Neuronal stem cell (in vitro differentiated cells): ENCODE data around the gene PSMG3.

Source experiments
- DNase-seq: peaks from one replicate; pipeline ENCODE4 v3.0.0-alpha.2; 2013; ENCODE audit warnings: low spot score
- H2AFZ ChIP-seq: one replicate; pipeline ENCODE4 v1.6.1; 2013; ENCODE audit warnings: mild to moderate bottlenecking, low read length, inconsistent platforms
- H2AK5ac ChIP-seq: 2 replicates; pipeline ENCODE4 v1.6.1; 2013; ENCODE audit warnings: low read depth, mild to moderate bottlenecking, inconsistent platforms, low read length, moderate library complexity, mixed read lengths
- H2BK120ac ChIP-seq: 2 replicates; pipeline ENCODE4 v1.6.1; 2013; ENCODE audit warnings: low read depth, mild to moderate bottlenecking, inconsistent platforms, low read length, moderate library complexity, mixed read lengths
- H2BK12ac ChIP-seq: one replicate; pipeline ENCODE4 v1.6.1; 2013; ENCODE audit warnings: low read length, inconsistent platforms
- H2BK15ac ChIP-seq: 2 replicates; pipeline ENCODE4 v1.6.1; 2013; ENCODE audit warnings: mild to moderate bottlenecking, low read length, inconsistent platforms, mixed read lengths
- H2BK5ac ChIP-seq: one replicate; pipeline ENCODE4 v1.6.1; 2013; ENCODE audit warnings: inconsistent platforms, mild to moderate bottlenecking, low read length, moderate library complexity
- H3K14ac ChIP-seq: one replicate; pipeline ENCODE4 v1.6.1; 2013; ENCODE audit warnings: low read length, inconsistent platforms
- H3K18ac ChIP-seq: 2 replicates; pipeline ENCODE4 v1.6.1; 2013; ENCODE audit warnings: low read length, inconsistent platforms
- H3K23ac ChIP-seq: 2 replicates; pipeline ENCODE4 v1.6.1; 2013; ENCODE audit warnings: low read depth, mild to moderate bottlenecking, mixed read lengths, low read length, inconsistent platforms; ENCODE audit not compliant: poor library complexity
- H3K27ac ChIP-seq: replicated peaks from 3 replicates; pipeline ENCODE4 v1.5.1; 2013; ENCODE audit warnings: low read length, inconsistent platforms
- H3K27me3 ChIP-seq, 3 experiments: 2 replicates each; pipeline ENCODE4 v1.6.1; 2013; ENCODE audit warnings: low read length in 3 of 3, mild to moderate bottlenecking in 2 of 3, inconsistent platforms in 1 of 3, low read depth in 1 of 3, mixed read lengths in 1 of 3, moderate library complexity in 1 of 3; ENCODE audit not compliant: control insufficient read depth in 3 of 3, insufficient read depth in 3 of 3
- H3K36me3 ChIP-seq, 2 donors: replicated peaks in 1 of 2; 2 replicates each; pipeline ENCODE4 v1.6.1; 2013; ENCODE audit warnings: low read length in 2 of 2; ENCODE audit not compliant: control insufficient read depth in 2 of 2, insufficient read depth in 2 of 2
- H3K4ac ChIP-seq: 2 replicates; pipeline ENCODE4 v1.6.1; 2013; ENCODE audit warnings: inconsistent platforms, mild to moderate bottlenecking, low read length, moderate library complexity
- H3K4me1 ChIP-seq, 2 donors: 1 replicate in 1 of 2; 2 replicates in 1 of 2; pipeline ENCODE4 v1.6.1; 2013; ENCODE audit warnings: low read length in 2 of 2, low read depth in 1 of 2; ENCODE audit not compliant: control insufficient read depth in 2 of 2, insufficient read depth in 1 of 2
- H3K4me2 ChIP-seq: one replicate; pipeline ENCODE4 v1.6.1; 2013; ENCODE audit warnings: mild to moderate bottlenecking, low read length, inconsistent platforms; ENCODE audit not compliant: insufficient read depth, poor library complexity, severe bottlenecking
- H3K4me3 ChIP-seq, 2 donors: 2 replicates each; pipeline ENCODE4 v1.5.1; 2013; ENCODE audit warnings: low read length in 2 of 2, mild to moderate bottlenecking in 2 of 2, inconsistent platforms in 1 of 2, moderate library complexity in 1 of 2
- H3K79me1 ChIP-seq: one replicate; pipeline ENCODE4 v1.6.1; 2013; ENCODE audit warnings: low read depth, mild to moderate bottlenecking, inconsistent platforms, low read length, moderate library complexity
- H3K9ac ChIP-seq: one replicate; pipeline ENCODE4 v1.6.1; 2013; ENCODE audit warnings: mild to moderate bottlenecking, low read depth, low read length, inconsistent platforms; ENCODE audit not compliant: poor library complexity
- H3K9me3 ChIP-seq, 2 donors: replicated peaks in 1 of 2; 2 replicates each; pipeline versions ENCODE3 to v1.6.1; 2013; ENCODE audit warnings: low read length in 2 of 2, mild to moderate bottlenecking in 2 of 2, inconsistent platforms in 1 of 2, low read depth in 1 of 2, mixed read lengths in 1 of 2, moderate library complexity in 1 of 2; ENCODE audit not compliant: control insufficient read depth in 2 of 2, insufficient read depth in 1 of 2
- H4K8ac ChIP-seq: one replicate; pipeline ENCODE4 v1.6.1; 2013; ENCODE audit warnings: low read depth, mild to moderate bottlenecking, inconsistent platforms, low read length, moderate library complexity
- H4K91ac ChIP-seq: one replicate; pipeline ENCODE4 v1.6.1; 2013; ENCODE audit warnings: low read length, low read depth, mild to moderate bottlenecking, inconsistent platforms; ENCODE audit not compliant: poor library complexity
- WGBS, 2 donors: extraction: QIAGEN DNeasy Blood & Tissue Kit; methylation state at CpG; one replicate each; pipeline ENCODE4 v1.1.7; 2013; ENCODE audit warnings: missing lambda C conversion rate in 2 of 2, mixed read lengths in 1 of 2; ENCODE audit not compliant: insufficient read length in 2 of 2, insufficient replicate concordance in 1 of 2; ENCODE audit errors: extremely low coverage in 2 of 2; 5-methylcytosine and 5-hydroxymethylcytosine counted together

Gene PSMG3

DNA sequence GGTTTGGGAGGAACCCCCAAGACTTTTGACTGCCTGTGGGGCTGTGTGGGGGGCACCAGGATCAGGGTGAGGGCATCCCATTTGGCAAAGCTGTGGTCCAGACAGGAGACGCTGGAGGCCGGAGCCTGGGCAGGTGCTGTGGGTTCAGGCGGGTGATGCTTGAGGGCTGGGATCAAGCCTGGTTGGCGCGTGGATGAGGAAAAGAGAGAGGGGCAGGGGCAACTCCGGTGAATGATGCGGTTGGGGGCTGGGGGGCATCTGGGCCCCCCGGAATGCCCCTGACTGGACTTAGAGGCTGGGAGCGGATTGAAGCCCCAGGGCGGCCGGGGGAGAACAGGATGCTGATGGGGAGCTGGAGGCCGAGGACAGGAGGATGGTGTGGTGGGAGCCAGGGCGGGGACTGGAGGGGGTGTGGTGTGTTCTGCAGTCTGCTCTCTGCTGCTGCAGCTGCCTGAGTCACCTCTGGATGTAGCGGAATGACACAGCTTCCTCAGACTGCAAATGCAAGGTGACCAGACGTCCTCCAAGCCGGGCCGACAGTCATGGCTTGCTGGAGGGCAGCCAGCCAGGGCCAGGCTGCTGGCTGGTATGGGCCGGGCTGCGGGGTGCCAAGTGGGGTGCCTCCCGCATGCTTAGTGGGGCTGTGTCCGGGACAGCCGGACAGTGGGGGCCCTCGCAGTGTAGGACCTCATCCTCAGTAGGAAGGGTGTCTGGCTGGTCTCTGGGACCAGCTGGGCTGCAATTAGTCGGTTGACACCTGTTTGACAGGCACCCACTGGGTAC lies 36.1 kb downstream of the PSMG3 start:
- peak overlapping the region; percentile 60 for H2BK5ac ChIP-seq
- peak overlapping the region; percentile 93 for H3K23ac ChIP-seq
- DNase-seq: no peak
- peaks cover 10% of the 10 kb centered on the region for H3K79me1 ChIP-seq
- peak overlapping the region; percentile 83 for H3K18ac ChIP-seq
- no peak overlapping the region for H3K4me3 ChIP-seq
- H3K4me1 ChIP-seq: peaks cover 43 to 60% of the 10 kb centered on the region in 2 donors
- H3K9me3 ChIP-seq: no peaks in the 10 kb centered on the region
- H3K27me3 ChIP-seq: peaks cover 0 to 15% (median 9%) of the 10 kb centered on the region in 3 experiments
- H4K8ac ChIP-seq: peak overlapping the region; percentile 65
- no peak overlapping the region for H3K4ac ChIP-seq
- peak overlapping the region; percentile 11 for H3K4me2 ChIP-seq
- peak overlapping the region; percentile 97 for H2AK5ac ChIP-seq
- peak overlapping the region; percentile 92 for H2BK15ac ChIP-seq
- peak overlapping the region; percentile 47 for H3K14ac ChIP-seq
- H3K27ac ChIP-seq: no peak overlapping the region
- peak overlapping the region; percentile 61 for H2BK120ac ChIP-seq
- no peak overlapping the region for H4K91ac ChIP-seq
- no peak overlapping the region for H3K9ac ChIP-seq
- no peak overlapping the region for H2AFZ ChIP-seq
- no CpG with 5 or more reads among the region's 24 CpGs for WGBS, 2 donors
- peak overlapping the region; percentile 73 for H2BK12ac ChIP-seq
- H3K36me3 ChIP-seq: no peaks in the 10 kb centered on the region

- no peak for DNase-seq
- H3K4me2 ChIP-seq: no peak overlapping the region
- no peak overlapping the region for H2BK5ac ChIP-seq
- H3K27me3 ChIP-seq: peaks cover 0 to 15% (median 9%) of the 10 kb centered on the region in 3 experiments
- peak overlapping the region; percentile 92 for H2BK15ac ChIP-seq
- peak overlapping the region; percentile 89 for H4K91ac ChIP-seq
- H3K36me3 ChIP-seq: no peaks in the 10 kb centered on the region
- H3K4me1 ChIP-seq: peaks cover 40 to 54% of the 10 kb centered on the region in 2 donors
- H2AFZ ChIP-seq: no peak overlapping the region
- H3K18ac ChIP-seq: peak overlapping the region; percentile 83
- peak overlapping the region; percentile 97 for H2AK5ac ChIP-seq
- peak overlapping the region; percentile 30 for H3K9ac ChIP-seq
- no peak overlapping the region for H3K4ac ChIP-seq
- H2BK12ac ChIP-seq: peak overlapping the region; percentile 84
- H3K79me1 ChIP-seq: peaks cover 10% of the 10 kb centered on the region
- H3K14ac ChIP-seq: no peak overlapping the region
- H4K8ac ChIP-seq: no peak overlapping the region
- H3K23ac ChIP-seq: no peak overlapping the region
- WGBS, 2 donors: no CpG with 5 or more reads among the region's 9 CpGs
- H3K27ac ChIP-seq: no peak overlapping the region
- no peak overlapping the region for H2BK120ac ChIP-seq
- no peaks in the 10 kb centered on the region for H3K9me3 ChIP-seq
- no peak overlapping the region for H3K4me3 ChIP-seq
These were observed 36.6 kb downstream of the PSMG3 start for GRCh38 chr7:1533255-1533546.

- no peak for DNase-seq
These were observed 37.2 kb downstream of the PSMG3 start for GRCh38 chr7:1532456-1533254.

GRCh38 chr7:1531979-1532455 lies 37.8 kb downstream of the PSMG3 start:
- no peak overlapping the region for H2BK5ac ChIP-seq
- no peak for DNase-seq
- WGBS, 2 donors: no CpG with 5 or more reads among the region's 10 CpGs
- H2AFZ ChIP-seq: peak overlapping the region; percentile 63
- H3K9ac ChIP-seq: no peak overlapping the region
- no peak overlapping the region for H2BK15ac ChIP-seq
- H2BK12ac ChIP-seq: peak overlapping the region; percentile 65
- H2BK120ac ChIP-seq: no peak overlapping the region
- no peak overlapping the region for H3K14ac ChIP-seq
- no peak overlapping the region for H4K8ac ChIP-seq
- H3K36me3 ChIP-seq: no peaks in the 10 kb centered on the region
- H4K91ac ChIP-seq: no peak overlapping the region
- peak overlapping the region; percentile 87 for H3K23ac ChIP-seq
- H3K18ac ChIP-seq: no peak overlapping the region
- no peak overlapping the region for H3K4ac ChIP-seq
- H3K27me3 ChIP-seq: peaks cover 0 to 15% (median 9%) of the 10 kb centered on the region in 3 experiments
- peak overlapping the region in 1 of 2 donors; percentile 22 for H3K4me3 ChIP-seq
- H3K27ac ChIP-seq: no peak overlapping the region
- H3K9me3 ChIP-seq: no peaks in the 10 kb centered on the region
- H3K79me1 ChIP-seq: peaks cover 10% of the 10 kb centered on the region
- H2AK5ac ChIP-seq: peak overlapping the region; percentile 47
- H3K4me2 ChIP-seq: no peak overlapping the region
- peaks cover 33 to 44% of the 10 kb centered on the region in 2 donors for H3K4me1 ChIP-seq

More at GRCh38 chr7:1532456-1533254, 37.2 kb downstream of the PSMG3 start:
- H3K4me3 ChIP-seq: peak overlapping the region in 1 of 2 donors; percentile 22
- H3K4ac ChIP-seq: no peak overlapping the region
- H3K4me2 ChIP-seq: no peak overlapping the region
- H3K4me1 ChIP-seq: peaks cover 37 to 50% of the 10 kb centered on the region in 2 donors
- peak overlapping the region; percentile 84 for H2BK12ac ChIP-seq
- H4K91ac ChIP-seq: no peak overlapping the region
- H3K23ac ChIP-seq: no peak overlapping the region
- no peaks in the 10 kb centered on the region for H3K36me3 ChIP-seq
- no peak overlapping the region for H3K14ac ChIP-seq
- no peak overlapping the region for H3K27ac ChIP-seq
- H3K27me3 ChIP-seq: peaks cover 0 to 15% (median 9%) of the 10 kb centered on the region in 3 experiments
- no CpG with 5 or more reads among the region's 36 CpGs for WGBS, 2 donors
- H2AFZ ChIP-seq: peak overlapping the region; percentile 63
- no peak overlapping the region for H2BK5ac ChIP-seq
- H3K18ac ChIP-seq: peak overlapping the region; percentile 83
- no peak overlapping the region for H2BK120ac ChIP-seq
- H3K9ac ChIP-seq: peak overlapping the region; percentile 30
- H2BK15ac ChIP-seq: peak overlapping the region; percentile 92
- H2AK5ac ChIP-seq: peak overlapping the region; percentile 97
- peaks cover 10% of the 10 kb centered on the region for H3K79me1 ChIP-seq
- H3K9me3 ChIP-seq: no peaks in the 10 kb centered on the region
- no peak overlapping the region for H4K8ac ChIP-seq
